GM20000 (cell line): ENCODE data around the gene PIK3R6.

Experiments used
- DNase-seq: peaks from one replicate; pipeline ENCODE4 v3.0.0; 2012; ENCODE audit warnings: low spot score
- CTCF ChIP-seq: IDR thresholded peaks from 2 replicates; pipeline ENCODE4 v1.5.1; 2012; ENCODE audit warnings: mild to moderate bottlenecking, control low read depth; ENCODE audit errors: extremely low read depth, missing control alignments

Gene PIK3R6

GRCh38 chr17:8792646-8793045 is 74.8 kb downstream of the PIK3R6 start:
- no peak for TF ChIP-seq CTCF

GRCh38 chr17:8791910-8792270 is 75.6 kb downstream of the PIK3R6 start:
- DNase-seq, result no peak
- no peak for TF ChIP-seq CTCF

More at GRCh38 chr17:8792646-8793045, 74.8 kb downstream of the PIK3R6 start:
- no peak for DNase-seq

GRCh38 chr17:8791248-8791909 is 76.1 kb downstream of the PIK3R6 start:
- no peak for DNase-seq
- no peak for TF ChIP-seq CTCF

- DNase-seq, result no peak
- no peak for TF ChIP-seq CTCF
Observed at GRCh38 chr17:8789743-8790142, 77.7 kb downstream of the PIK3R6 start.

- no peak for TF ChIP-seq CTCF
- DNase-seq, result no peak
Observed at GRCh38 chr17:8788998-8789397, 78.5 kb downstream of the PIK3R6 start.

- peak; percentile 69 for DNase-seq
- TF ChIP-seq CTCF, result peak; percentile 74
Observed at GRCh38 chr17:8785547-8786413, 81.7 kb downstream of the PIK3R6 start.

- DNase-seq, result no peak
- no peak for TF ChIP-seq CTCF
Observed at GRCh38 chr17:8782176-8782575, 85.3 kb downstream of the PIK3R6 start.
